Natural killer cell (primary cell): ENCODE measurements around the gene PRR33. TPM values are rescaled to one million over a fixed set of nuclear protein-coding genes. Genes with fewer than 3 reads are reported as not detected.
A peak's percentile ranks its signal among the peaks of the same experiment; 100 is the strongest.

Experiments used
- ATAC-seq, 3 donors: fragments of 150-1000 bp in 2 of 3; fragments of 200-7000 bp in 1 of 3; cut with Tn5 transposase; 1 replicate in 1 of 3; 2 replicates in 2 of 3; pipeline ENCODE4 v1.10.0; 2021; ENCODE audit warnings: mild to moderate bottlenecking in 2 of 3, moderate library complexity in 2 of 3
- DNase-seq, 2 donors: peaks; one replicate each; pipeline versions ENCODE4 v3.0.0 to v3.0.0-alpha.2; 2013 to 2021; ENCODE audit warnings: mixed read lengths in 1 of 2
- H3K27ac ChIP-seq: one replicate; pipeline ENCODE4 v1.5.1; 2013; ENCODE audit warnings: mild to moderate bottlenecking, low read length
- H3K27me3 ChIP-seq: one replicate; pipeline ENCODE4 v1.6.1; 2013; ENCODE audit warnings: low read length; ENCODE audit not compliant: control insufficient read depth, insufficient read depth
- H3K36me3 ChIP-seq: one replicate; pipeline ENCODE4 v1.6.1; 2013; ENCODE audit warnings: low read length; ENCODE audit not compliant: control insufficient read depth, insufficient read depth
- H3K4me1 ChIP-seq: one replicate; pipeline ENCODE4 v1.6.1; 2013; ENCODE audit warnings: low read length; ENCODE audit not compliant: control insufficient read depth, insufficient read depth
- H3K4me3 ChIP-seq: one replicate; pipeline ENCODE4 v1.5.1; 2013; ENCODE audit warnings: low read length
- H3K9me3 ChIP-seq: one replicate; pipeline ENCODE4 v1.6.1; 2013; ENCODE audit warnings: low read length; ENCODE audit not compliant: control insufficient read depth, insufficient read depth
- H3K27ac Mint-ChIP-seq, 2 donors: one replicate each; pipeline ENCODE4 v1.8.0; 2022; ENCODE audit warnings: mild to moderate bottlenecking in 2 of 2, mixed read lengths in 2 of 2, moderate library complexity in 1 of 2
- H3K27me3 Mint-ChIP-seq, 2 donors: one replicate each; pipeline ENCODE4 v1.8.0; 2022; ENCODE audit warnings: low read depth in 2 of 2, mixed read lengths in 2 of 2
- H3K36me3 Mint-ChIP-seq: one replicate; pipeline ENCODE4 v1.8.0; 2022; ENCODE audit warnings: mixed read lengths
- H3K4me1 Mint-ChIP-seq, 2 donors: one replicate each; pipeline ENCODE4 v1.8.0; 2022; ENCODE audit warnings: mixed read lengths in 2 of 2
- H3K4me3 Mint-ChIP-seq: one replicate; pipeline ENCODE4 v1.8.0; 2022; ENCODE audit warnings: mild to moderate bottlenecking, moderate library complexity, mixed read lengths
- H3K9me3 Mint-ChIP-seq, 2 donors: one replicate each; pipeline ENCODE4 v1.8.0; 2022; ENCODE audit warnings: mixed read lengths in 2 of 2
- CTCF ChIP-seq: fragments of 200-600 bp; IDR thresholded peaks from one replicate; pipeline ENCODE4 v1.8.0; 2022; ENCODE audit warnings: antibody characterized with exemption
- WGBS: methylation state at CpG from one replicate; pipeline ENCODE4 v1.1.7; 2013; ENCODE audit warnings: missing lambda C conversion rate; ENCODE audit not compliant: insufficient coverage; 5-methylcytosine and 5-hydroxymethylcytosine counted together
- intact Hi-C: fragments of 100-400 bp; cut with micrococcal nuclease; formaldehyde crosslinking; loops from one replicate; pipeline ENCODE4 v1.14.2; 2022
- total RNA-seq, 4 donors: library from RNA; stranded (reverse); fragments of 120-200 nt in 1 of 4; gene quantifications; one replicate each; pipeline versions ENCODE4 v1.2.3 to v1.2.4, GENCODE V29; 2013 to 2022

PRR33 gene
- total RNA-seq, 3 donors from 2014 or later (not counting 1 experiment from before 2014, with no cell fraction given), result 0.14 to 0.32 TPM; not detected in 1

GRCh38 chr11:1894759-1895158 lies 3.1 kb upstream of the PRR33 start:
- peaks cover 0 to 8% of the 10 kb centered on the region in 2 donors for H3K9me3 Mint-ChIP-seq
- TF ChIP-seq CTCF, result no peak
- no peak overlapping the region for H3K27ac Mint-ChIP-seq
- no peaks in the 10 kb centered on the region for H3K36me3 ChIP-seq
- H3K4me3 Mint-ChIP-seq, result no peak overlapping the region
- peaks cover 4% of the 10 kb centered on the region for H3K27me3 ChIP-seq
- no peak overlapping the region for H3K27ac ChIP-seq
- peaks cover 11 to 42% of the 10 kb centered on the region in 2 donors for H3K4me1 Mint-ChIP-seq
- ATAC-seq (no peak), DNase-seq (no peak)
- peaks cover 11 to 23% of the 10 kb centered on the region in 2 donors for H3K27me3 Mint-ChIP-seq
- intact Hi-C loops, result no loop called here
- H3K9me3 ChIP-seq, result no peaks in the 10 kb centered on the region
- WGBS, result 86% methylated on average over 11 of the region's 11 CpGs
- H3K4me1 ChIP-seq, result peaks cover 29% of the 10 kb centered on the region
- H3K4me3 ChIP-seq, result no peak overlapping the region
- no peaks in the 10 kb centered on the region for H3K36me3 Mint-ChIP-seq

- no peaks in the 10 kb centered on the region for H3K36me3 ChIP-seq
- H3K4me3 ChIP-seq, result no peak overlapping the region
- H3K27me3 ChIP-seq, result no peaks in the 10 kb centered on the region
- H3K4me1 Mint-ChIP-seq, result peaks cover 16 to 52% of the 10 kb centered on the region in 2 donors
- peaks cover 38% of the 10 kb centered on the region for H3K4me1 ChIP-seq
- no peak for TF ChIP-seq CTCF
- intact Hi-C loops, result no loop called here
- no peaks in the 10 kb centered on the region for H3K36me3 Mint-ChIP-seq
- WGBS, result 95% methylated on average over 5 of the region's 5 CpGs
- DNase-seq, result no peak
- H3K27ac Mint-ChIP-seq, result no peak overlapping the region
- peaks cover 0 to 8% of the 10 kb centered on the region in 2 donors for H3K9me3 Mint-ChIP-seq
- no peak overlapping the region for H3K27ac ChIP-seq
- peaks cover 11 to 23% of the 10 kb centered on the region in 2 donors for H3K27me3 Mint-ChIP-seq
- ATAC-seq, result no peak
- no peak overlapping the region for H3K4me3 Mint-ChIP-seq
- no peaks in the 10 kb centered on the region for H3K9me3 ChIP-seq
Observed at GRCh38 chr11:1893581-1894359, 2.1 kb upstream of the PRR33 start.

GRCh38 chr11:1892558-1892957 lies 863 bp upstream of the PRR33 start:
- Mint-ChIP-seq H3K27me3 (peaks cover 6 to 17% of the 10 kb centered on the region in 2 donors), H3K4me1 (peaks cover 24 to 64% of the 10 kb centered on the region in 2 donors), H3K27ac (peak overlapping the region in 1 of 2 donors; percentile 45), H3K9me3 (peaks cover 0 to 8% of the 10 kb centered on the region in 2 donors), H3K4me3 (peak overlapping the region; percentile 62), H3K36me3 (no peaks in the 10 kb centered on the region)
- intact Hi-C loops, result no loop called here
- H3K36me3 ChIP-seq, result peaks cover 7% of the 10 kb centered on the region
- no peaks in the 10 kb centered on the region for H3K27me3 ChIP-seq
- no peak for ATAC-seq
- peaks cover 51% of the 10 kb centered on the region for H3K4me1 ChIP-seq
- TF ChIP-seq CTCF, result no peak
- no peak overlapping the region for H3K4me3 ChIP-seq
- WGBS, result 86% methylated on average over 4 of the region's 5 CpGs
- H3K9me3 ChIP-seq, result no peaks in the 10 kb centered on the region
- no peak overlapping the region for H3K27ac ChIP-seq
- no peak for DNase-seq
